Mesendoderm (in vitro differentiated cells): ENCODE measurements around the gene HUNK.

Source experiments
- DNase-seq: peaks from one replicate; pipeline ENCODE4 v3.0.0; 2013
- H2AK5ac ChIP-seq: 2 replicates; pipeline ENCODE4 v1.6.1; 2013; ENCODE audit warnings: low read length, inconsistent platforms
- H2BK120ac ChIP-seq: 2 replicates; pipeline ENCODE4 v1.6.1; 2013; ENCODE audit warnings: low read depth, mild to moderate bottlenecking, low read length, moderate library complexity, mixed read lengths
- H2BK15ac ChIP-seq: replicated peaks from 2 replicates; pipeline ENCODE4 v1.6.1; 2013; ENCODE audit warnings: low read depth, mild to moderate bottlenecking, moderate library complexity
- H2BK5ac ChIP-seq: 2 replicates; pipeline ENCODE4 v1.6.1; 2013; ENCODE audit warnings: low read length, inconsistent platforms
- H3K18ac ChIP-seq: 2 replicates; pipeline ENCODE4 v1.6.1; 2013; ENCODE audit warnings: mild to moderate bottlenecking, low read length, mixed read lengths
- H3K23ac ChIP-seq: one replicate; pipeline ENCODE4 v1.6.1; 2013; ENCODE audit warnings: low read length
- H3K27ac ChIP-seq: 2 replicates; pipeline ENCODE4 v1.5.1; 2013; ENCODE audit warnings: low read depth, mild to moderate bottlenecking, inconsistent platforms, low read length, moderate library complexity
- H3K27me3 ChIP-seq: 2 replicates; pipeline ENCODE4 v1.6.1; 2013; ENCODE audit warnings: low read length, control low read depth, mild to moderate bottlenecking, inconsistent platforms; ENCODE audit not compliant: insufficient read depth, poor library complexity
- H3K36me3 ChIP-seq: 2 replicates; pipeline ENCODE4 v1.6.1; 2013; ENCODE audit warnings: low read length, inconsistent platforms; ENCODE audit not compliant: control insufficient read depth, insufficient read depth
- H3K4ac ChIP-seq: one replicate; pipeline ENCODE4 v1.6.1; 2013; ENCODE audit warnings: low read depth, mild to moderate bottlenecking, low read length, moderate library complexity
- H3K4me1 ChIP-seq: 2 replicates; pipeline ENCODE4 v1.6.1; 2013; ENCODE audit warnings: low read depth, low read length, inconsistent platforms; ENCODE audit not compliant: control insufficient read depth
- H3K4me2 ChIP-seq: 2 replicates; pipeline ENCODE4 v1.6.1; 2013; ENCODE audit warnings: low read length
- H3K4me3 ChIP-seq: 2 replicates; pipeline ENCODE4 v1.5.1; 2013; ENCODE audit warnings: mild to moderate bottlenecking, low read length
- H3K56ac ChIP-seq: one replicate; pipeline ENCODE4 v1.6.1; 2013; ENCODE audit warnings: low read length
- H3K79me1 ChIP-seq: 2 replicates; pipeline ENCODE4 v1.6.1; 2013; ENCODE audit warnings: low read length, inconsistent platforms
- H3K79me2 ChIP-seq: 2 replicates; pipeline ENCODE4 v1.6.1; 2013; ENCODE audit warnings: mild to moderate bottlenecking, low read length; ENCODE audit not compliant: control insufficient read depth, insufficient read depth
- H3K9ac ChIP-seq: 2 replicates; pipeline ENCODE4 v1.6.1; 2013; ENCODE audit warnings: low read length, inconsistent platforms
- H4K5ac ChIP-seq: one replicate; pipeline ENCODE4 v1.6.1; 2013; ENCODE audit warnings: low read length
- H4K8ac ChIP-seq: one replicate; pipeline ENCODE4 v1.6.1; 2013; ENCODE audit warnings: low read depth, mild to moderate bottlenecking, control low read depth, low read length, moderate library complexity
- WGBS: extraction: QIAGEN DNeasy Blood & Tissue Kit; methylation state at CpG from one replicate; pipeline ENCODE4 v1.1.7; 2013; ENCODE audit warnings: low lambda C conversion rate, missing lambda C conversion rate; ENCODE audit not compliant: insufficient coverage; ENCODE audit errors: extremely low coverage; 5-methylcytosine and 5-hydroxymethylcytosine counted together

Gene HUNK

GRCh38 chr21:31885146-31885545 is 12.3 kb downstream of the HUNK start:
- Histone ChIP-seq H4K5ac (no peak overlapping the region), H3K4me3 (no peak overlapping the region), H3K4me1 (peaks cover 3% of the 10 kb centered on the region), H2BK15ac (no peak overlapping the region), H4K8ac (no peak overlapping the region), H3K23ac (no peak overlapping the region), H3K18ac (no peak overlapping the region), H3K27me3 (no peaks in the 10 kb centered on the region), H3K4me2 (no peak overlapping the region), H3K4ac (no peak overlapping the region), H3K79me1 (peaks cover 13% of the 10 kb centered on the region), H2BK120ac (no peak overlapping the region), H3K9ac (no peak overlapping the region), H3K36me3 (no peaks in the 10 kb centered on the region), H3K56ac (no peak overlapping the region), H2AK5ac (no peak overlapping the region), H3K79me2 (peaks cover 19% of the 10 kb centered on the region), H2BK5ac (no peak overlapping the region), H3K27ac (no peak overlapping the region)
- WGBS: no CpG with 5 or more reads among the region's 11 CpGs
- no peak for DNase-seq

GRCh38 chr21:31886915-31887314 is 14.1 kb downstream of the HUNK start:
- no peak overlapping the region for H2AK5ac ChIP-seq
- no CpG with 5 or more reads among the region's 5 CpGs for WGBS
- no peaks in the 10 kb centered on the region for H3K36me3 ChIP-seq
- no peak overlapping the region for H3K56ac ChIP-seq
- peaks cover 6% of the 10 kb centered on the region for H3K79me1 ChIP-seq
- H4K5ac ChIP-seq: no peak overlapping the region
- H3K23ac ChIP-seq: no peak overlapping the region
- no peak overlapping the region for H3K9ac ChIP-seq
- no peaks in the 10 kb centered on the region for H3K27me3 ChIP-seq
- H2BK15ac ChIP-seq: no peak overlapping the region
- peaks cover 9% of the 10 kb centered on the region for H3K79me2 ChIP-seq
- no peak overlapping the region for H2BK5ac ChIP-seq
- H3K4me1 ChIP-seq: peaks cover 2% of the 10 kb centered on the region
- H4K8ac ChIP-seq: no peak overlapping the region
- H3K18ac ChIP-seq: no peak overlapping the region
- H3K27ac ChIP-seq: no peak overlapping the region
- H3K4me3 ChIP-seq: no peak overlapping the region
- no peak for DNase-seq
- H2BK120ac ChIP-seq: no peak overlapping the region
- H3K4ac ChIP-seq: no peak overlapping the region
- no peak overlapping the region for H3K4me2 ChIP-seq

GRCh38 chr21:31887391-31887841 is 14.6 kb downstream of the HUNK start:
- H3K23ac ChIP-seq: no peak overlapping the region
- no peaks in the 10 kb centered on the region for H3K27me3 ChIP-seq
- no peak overlapping the region for H4K5ac ChIP-seq
- H3K4me3 ChIP-seq: no peak overlapping the region
- no peak overlapping the region for H4K8ac ChIP-seq
- H2BK5ac ChIP-seq: no peak overlapping the region
- H3K4me2 ChIP-seq: no peak overlapping the region
- H3K4ac ChIP-seq: no peak overlapping the region
- H3K27ac ChIP-seq: no peak overlapping the region
- no peak overlapping the region for H3K56ac ChIP-seq
- H2BK120ac ChIP-seq: no peak overlapping the region
- H2AK5ac ChIP-seq: no peak overlapping the region
- no peak overlapping the region for H2BK15ac ChIP-seq
- peaks cover 6% of the 10 kb centered on the region for H3K79me1 ChIP-seq
- H3K4me1 ChIP-seq: peaks cover 2% of the 10 kb centered on the region
- WGBS: no CpG with 5 or more reads among the region's 13 CpGs
- no peak for DNase-seq
- no peak overlapping the region for H3K18ac ChIP-seq
- peaks cover 9% of the 10 kb centered on the region for H3K79me2 ChIP-seq
- H3K9ac ChIP-seq: no peak overlapping the region
- no peaks in the 10 kb centered on the region for H3K36me3 ChIP-seq

GRCh38 chr21:31888936-31889371 is 16.1 kb downstream of the HUNK start:
- Histone ChIP-seq H3K27me3 (no peaks in the 10 kb centered on the region), H3K4me1 (peaks cover 6% of the 10 kb centered on the region), H2BK5ac (no peak overlapping the region), H2BK15ac (no peak overlapping the region), H3K4me3 (no peak overlapping the region), H4K5ac (peak overlapping the region; percentile 74), H3K18ac (no peak overlapping the region), H2BK120ac (no peak overlapping the region), H3K56ac (peak overlapping the region; percentile 72), H3K4ac (no peak overlapping the region), H3K36me3 (no peaks in the 10 kb centered on the region), H3K9ac (peak overlapping the region; percentile 45), H3K4me2 (peak overlapping the region; percentile 30), H4K8ac (peak overlapping the region; percentile 88), H3K79me1 (peaks cover 3% of the 10 kb centered on the region), H3K79me2 (peaks cover 7% of the 10 kb centered on the region), H3K23ac (no peak overlapping the region), H3K27ac (peak overlapping the region; percentile 27), H2AK5ac (no peak overlapping the region)
- WGBS: no CpG with 5 or more reads among the region's 8 CpGs
- peak; percentile 93 for DNase-seq

GRCh38 chr21:31889460-31889859 is 16.6 kb downstream of the HUNK start:
- no peak overlapping the region for H2BK120ac ChIP-seq
- H3K4me2 ChIP-seq: no peak overlapping the region
- no peaks in the 10 kb centered on the region for H3K36me3 ChIP-seq
- no peak overlapping the region for H3K4me3 ChIP-seq
- WGBS: no CpG with 5 or more reads among the region's 2 CpGs
- no peak overlapping the region for H3K4ac ChIP-seq
- no peak overlapping the region for H2BK5ac ChIP-seq
- DNase-seq: no peak
- peaks cover 3% of the 10 kb centered on the region for H3K79me1 ChIP-seq
- H3K18ac ChIP-seq: no peak overlapping the region
- H2BK15ac ChIP-seq: no peak overlapping the region
- no peak overlapping the region for H2AK5ac ChIP-seq
- H3K4me1 ChIP-seq: peaks cover 6% of the 10 kb centered on the region
- H3K27ac ChIP-seq: no peak overlapping the region
- no peak overlapping the region for H3K9ac ChIP-seq
- H4K8ac ChIP-seq: no peak overlapping the region
- H3K79me2 ChIP-seq: peaks cover 7% of the 10 kb centered on the region
- H4K5ac ChIP-seq: no peak overlapping the region
- H3K27me3 ChIP-seq: no peaks in the 10 kb centered on the region
- no peak overlapping the region for H3K23ac ChIP-seq
- no peak overlapping the region for H3K56ac ChIP-seq

- no peak overlapping the region for H3K23ac ChIP-seq
- H3K4me1 ChIP-seq: peaks cover 19% of the 10 kb centered on the region
- peaks cover 4% of the 10 kb centered on the region for H3K79me1 ChIP-seq
- H3K4me2 ChIP-seq: no peak overlapping the region
- peaks cover 5% of the 10 kb centered on the region for H3K79me2 ChIP-seq
- DNase-seq: peak; percentile 88
- no peak overlapping the region for H2AK5ac ChIP-seq
- no peaks in the 10 kb centered on the region for H3K36me3 ChIP-seq
- H3K9ac ChIP-seq: no peak overlapping the region
- no CpG with 5 or more reads among the region's 9 CpGs for WGBS
- peak overlapping the region; percentile 25 for H3K4ac ChIP-seq
- H3K18ac ChIP-seq: peak overlapping the region; percentile 88
- H2BK15ac ChIP-seq: no peak overlapping the region
- H3K56ac ChIP-seq: peak overlapping the region; percentile 3
- no peak overlapping the region for H2BK5ac ChIP-seq
- H2BK120ac ChIP-seq: no peak overlapping the region
- no peak overlapping the region for H3K4me3 ChIP-seq
- H3K27ac ChIP-seq: peak overlapping the region; percentile 22
- no peak overlapping the region for H4K8ac ChIP-seq
- H4K5ac ChIP-seq: no peak overlapping the region
- no peaks in the 10 kb centered on the region for H3K27me3 ChIP-seq
These were observed 19.9 kb downstream of the HUNK start for GRCh38 chr21:31892686-31893085.
